T follicular helper cell (primary cell): ENCODE data around the gene FZD7.

Experiments
- DNase-seq: peaks from one replicate; pipeline ENCODE4 v3.0.0-alpha.2; 2020; ENCODE audit warnings: low read depth

FZD7 gene

DNA sequence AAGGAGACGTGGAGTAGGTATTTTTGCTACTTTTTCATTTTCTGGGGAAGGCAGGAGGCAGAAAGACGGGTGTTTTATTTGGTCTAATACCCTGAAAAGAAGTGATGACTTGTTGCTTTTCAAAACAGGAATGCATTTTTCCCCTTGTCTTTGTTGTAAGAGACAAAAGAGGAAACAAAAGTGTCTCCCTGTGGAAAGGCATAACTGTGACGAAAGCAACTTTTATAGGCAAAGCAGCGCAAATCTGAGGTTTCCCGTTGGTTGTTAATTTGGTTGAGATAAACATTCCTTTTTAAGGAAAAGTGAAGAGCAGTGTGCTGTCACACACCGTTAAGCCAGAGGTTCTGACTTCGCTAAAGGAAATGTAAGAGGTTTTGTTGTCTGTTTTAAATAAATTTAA, 3.4 kb downstream of the FZD7 start:
- DNase-seq: no peak

DNA sequence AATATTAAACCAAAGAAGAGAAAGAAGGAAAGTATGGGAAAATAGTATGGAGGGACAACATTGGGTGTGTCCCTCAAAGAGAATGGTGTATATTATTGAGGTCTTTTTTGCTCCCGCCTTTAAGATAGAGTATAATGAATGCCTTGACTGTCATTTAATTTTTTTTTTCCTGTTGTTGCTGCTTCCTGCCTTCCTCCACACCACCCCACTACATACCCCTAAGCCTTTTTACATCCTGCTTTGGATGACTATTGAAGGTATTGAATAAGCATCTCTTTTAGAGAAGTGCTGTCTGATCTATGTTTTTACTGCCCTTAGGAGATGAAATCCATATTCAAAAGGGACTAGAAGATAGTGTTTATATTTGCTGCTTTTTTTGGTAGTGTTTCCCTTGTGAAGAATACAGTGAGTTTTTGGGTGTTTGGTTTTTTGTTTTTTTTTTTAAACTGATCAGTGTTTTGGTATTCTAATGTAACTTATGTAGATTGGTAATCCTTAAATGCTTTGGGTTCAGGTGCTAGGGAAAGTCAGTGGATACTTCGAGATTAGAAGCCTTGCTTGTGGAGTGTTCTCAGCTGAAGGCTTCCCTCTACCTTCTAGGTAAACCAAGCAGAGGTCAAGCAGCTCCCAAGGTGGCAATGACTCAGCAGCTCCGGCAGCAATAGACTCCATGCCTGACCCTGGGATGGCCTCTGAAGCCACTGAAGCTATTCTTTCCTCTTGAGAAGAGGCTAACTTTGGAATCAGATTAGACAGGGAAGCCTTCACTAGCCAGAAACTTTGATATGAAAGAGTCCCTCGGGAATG, 5.0 kb downstream of the FZD7 start:
- no peak for DNase-seq

DNA sequence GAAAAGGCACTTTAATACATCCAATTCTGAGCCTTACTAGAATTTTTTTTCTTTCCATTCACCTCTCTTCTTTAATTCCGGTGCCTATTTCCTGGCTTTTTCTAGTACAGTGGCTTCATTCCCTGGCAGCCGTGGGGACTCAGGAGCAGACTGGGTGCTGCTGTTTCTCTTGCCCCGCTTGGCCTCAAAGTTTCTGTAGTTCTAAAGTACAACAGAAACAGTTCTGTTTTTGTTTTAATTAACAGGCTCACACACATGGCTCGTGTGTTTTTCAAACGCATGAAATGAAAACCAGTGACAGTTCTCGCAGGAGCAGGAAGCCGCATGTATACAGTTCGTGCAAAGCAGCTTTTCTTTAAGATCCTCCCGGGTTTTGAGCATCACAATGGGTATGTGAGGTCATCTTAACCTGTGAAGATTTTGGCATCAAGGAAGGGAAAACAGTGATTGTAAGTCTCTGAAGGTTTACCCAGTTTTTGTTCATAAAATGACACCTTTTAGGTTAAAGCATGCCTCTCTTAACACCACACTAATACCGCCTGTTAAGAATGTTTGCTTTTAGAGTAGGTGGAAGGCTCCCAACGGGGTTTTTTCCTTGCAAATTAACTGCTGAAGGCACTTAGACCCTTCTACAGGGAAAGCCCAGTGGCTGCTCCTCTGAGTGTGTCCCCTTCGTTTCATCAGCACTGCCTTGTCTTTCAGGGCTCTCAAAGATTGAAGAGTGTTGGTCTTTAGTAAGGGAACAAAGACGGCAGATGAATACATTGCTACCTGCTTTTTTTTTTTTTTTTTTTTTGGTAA, 5.8 kb downstream of the FZD7 start:
- no peak for DNase-seq

DNA sequence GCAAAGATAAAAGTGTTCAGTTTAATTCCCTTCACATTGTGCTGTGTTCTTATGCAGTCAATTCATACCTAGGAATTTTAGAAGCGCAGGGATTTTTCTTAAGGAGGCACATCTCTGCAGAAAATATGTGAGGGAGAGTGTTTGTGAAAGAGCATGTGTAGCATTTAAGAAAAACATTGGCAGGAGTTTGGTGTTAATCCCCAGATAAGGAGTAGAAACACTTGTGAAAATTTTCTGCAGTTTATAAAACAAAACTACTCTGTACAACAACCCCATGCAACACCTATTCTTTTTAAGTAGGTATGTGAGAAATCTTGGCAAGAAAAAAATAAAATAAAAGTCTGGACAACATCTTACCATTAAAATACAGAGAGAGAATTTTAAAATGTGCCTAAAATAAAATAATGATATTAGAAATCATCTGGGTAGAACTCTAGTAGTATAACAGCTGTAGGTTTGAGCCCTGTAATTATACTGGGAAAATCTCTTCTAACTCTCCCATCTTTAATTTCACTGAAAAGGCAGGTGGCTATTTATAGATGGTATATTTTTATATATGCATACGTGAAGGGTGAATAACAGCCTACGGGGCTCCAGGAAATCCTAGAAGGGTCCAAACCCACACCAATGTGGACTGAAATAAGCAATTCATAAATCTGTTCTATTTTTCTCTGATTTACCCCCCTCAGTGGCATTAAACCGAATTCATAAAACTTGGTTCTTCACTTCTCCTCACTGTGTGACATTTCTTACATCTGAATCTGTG, 6.6 kb downstream of the FZD7 start:
- DNase-seq: no peak

DNA sequence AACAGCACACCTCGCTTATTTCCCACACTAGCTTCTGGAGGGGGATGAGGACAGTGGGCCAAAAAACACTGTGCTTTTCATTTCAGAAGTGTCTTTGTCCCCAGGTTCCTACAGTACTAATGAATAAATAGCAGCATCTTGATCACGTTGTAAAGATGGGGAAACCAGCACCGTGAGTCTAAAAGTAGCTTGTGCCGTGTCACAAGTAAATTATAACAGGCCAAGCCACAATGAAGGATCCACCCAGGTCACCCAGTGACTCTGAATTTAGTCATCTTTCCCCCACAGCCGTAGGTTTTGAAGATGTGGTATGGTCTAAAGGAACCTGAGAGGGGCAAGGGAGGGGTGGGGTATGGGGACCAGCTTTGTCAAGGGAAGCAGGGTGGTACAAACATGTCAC, 8.8 kb downstream of the FZD7 start:
- DNase-seq: no peak

DNA sequence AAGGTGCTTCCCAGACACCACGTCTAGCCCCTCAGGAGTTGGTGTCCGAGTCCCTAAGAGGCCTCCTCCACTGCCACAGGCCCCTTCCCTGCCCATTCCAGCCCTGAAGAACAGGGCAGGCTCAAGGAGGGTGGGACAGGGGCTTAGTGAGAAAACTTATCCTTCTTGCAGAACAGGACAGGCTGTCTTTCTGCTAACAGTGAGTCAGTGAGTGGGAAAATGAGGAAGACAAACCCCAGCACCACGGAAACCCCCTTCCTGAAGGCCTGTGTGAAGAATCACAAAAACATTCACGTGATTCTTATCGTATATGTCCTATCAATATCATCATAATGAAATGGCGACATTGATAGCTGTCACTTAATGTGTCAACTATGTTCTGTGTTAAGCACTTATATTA, 9.8 kb downstream of the FZD7 start:
- no peak for DNase-seq

DNA sequence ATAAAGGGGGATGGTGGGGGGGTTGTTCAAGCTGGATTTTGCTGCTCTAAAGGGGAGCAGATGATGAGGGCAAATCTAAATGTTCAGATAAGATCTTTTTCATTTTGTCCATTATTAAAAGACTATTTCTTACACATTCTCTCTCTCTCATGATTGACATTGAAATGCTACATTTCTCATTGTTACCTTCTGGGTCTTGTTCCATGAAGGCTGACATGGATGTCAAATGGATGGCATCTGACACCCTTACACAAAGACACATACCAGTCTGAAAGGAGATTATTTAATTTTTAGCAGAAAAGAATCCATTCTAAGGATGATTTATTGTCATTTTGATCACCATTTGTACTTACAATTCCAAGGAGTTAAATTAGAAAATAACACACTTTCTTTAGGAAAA, 11.1 kb downstream of the FZD7 start:
- no peak for DNase-seq

DNA sequence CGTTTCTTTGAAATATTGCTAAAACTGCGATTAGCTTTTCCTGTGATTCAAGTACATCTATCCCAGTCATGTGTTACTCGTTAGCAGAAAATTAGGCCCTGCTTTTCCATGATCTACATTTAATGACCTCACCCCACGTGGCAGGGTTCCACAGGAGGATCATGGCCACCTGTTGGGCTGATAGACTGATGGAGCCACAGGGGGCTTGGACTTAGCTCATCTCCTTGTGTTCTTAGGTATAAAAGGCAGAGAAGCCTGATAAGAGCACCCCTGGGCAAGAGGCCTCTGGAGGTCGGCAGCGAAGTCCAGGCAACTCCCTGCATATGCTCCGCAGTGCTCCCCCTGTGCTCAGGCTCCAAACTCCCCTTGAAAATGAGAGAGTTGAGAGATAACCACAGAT, 12.9 kb downstream of the FZD7 start:
- DNase-seq: no peak

DNA sequence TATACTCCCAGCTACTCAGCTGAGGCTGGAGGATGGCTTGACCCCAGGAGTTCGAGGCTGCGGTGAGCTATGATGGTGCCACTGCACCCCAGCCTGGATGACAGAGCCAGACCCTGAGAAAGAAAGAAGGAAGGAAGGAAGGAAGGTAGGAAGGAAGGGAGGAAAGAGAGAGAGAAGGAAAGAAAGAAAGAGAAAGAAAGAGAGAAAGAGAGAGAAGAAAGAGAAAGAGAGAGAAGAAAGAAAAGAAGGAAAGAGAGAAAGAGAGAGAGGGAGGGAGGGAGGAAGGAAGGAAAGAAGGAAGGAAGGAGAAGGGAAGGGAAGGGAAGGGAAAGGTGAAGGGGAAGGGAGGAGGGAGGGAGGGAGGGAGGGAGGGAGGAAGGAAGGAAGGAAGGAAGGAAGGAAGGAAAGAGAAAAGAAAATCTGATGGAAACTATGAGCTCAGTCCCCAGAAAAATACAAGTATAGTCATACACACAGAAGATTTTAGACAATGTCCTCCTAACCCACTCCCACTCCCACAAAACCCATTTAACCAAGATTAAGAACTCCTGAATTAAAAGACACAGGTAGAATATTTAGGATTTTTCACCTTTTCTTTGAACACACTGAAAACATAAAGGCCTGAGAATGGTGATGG, 15.6 kb downstream of the FZD7 start:
- DNase-seq: no peak

DNA sequence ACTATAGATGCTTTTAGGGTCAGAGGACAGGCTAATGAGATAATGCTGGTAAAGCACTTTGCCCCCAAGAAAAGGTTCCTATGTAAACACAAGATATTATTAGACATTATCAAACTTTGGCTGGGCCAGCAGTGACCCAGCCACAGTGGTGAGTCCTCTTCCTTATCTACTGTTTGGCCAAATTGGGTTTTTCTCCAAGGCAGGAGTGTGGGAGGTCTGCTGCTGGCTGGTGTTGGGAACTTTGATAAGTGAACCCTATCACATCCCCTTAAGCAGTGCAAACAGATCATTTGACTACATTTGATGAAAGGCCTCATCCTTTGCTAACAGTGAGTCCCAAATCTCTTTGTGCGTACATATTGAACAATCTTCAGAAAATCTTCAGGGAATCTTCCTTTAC, 16.2 kb downstream of the FZD7 start:
- DNase-seq: no peak

DNA sequence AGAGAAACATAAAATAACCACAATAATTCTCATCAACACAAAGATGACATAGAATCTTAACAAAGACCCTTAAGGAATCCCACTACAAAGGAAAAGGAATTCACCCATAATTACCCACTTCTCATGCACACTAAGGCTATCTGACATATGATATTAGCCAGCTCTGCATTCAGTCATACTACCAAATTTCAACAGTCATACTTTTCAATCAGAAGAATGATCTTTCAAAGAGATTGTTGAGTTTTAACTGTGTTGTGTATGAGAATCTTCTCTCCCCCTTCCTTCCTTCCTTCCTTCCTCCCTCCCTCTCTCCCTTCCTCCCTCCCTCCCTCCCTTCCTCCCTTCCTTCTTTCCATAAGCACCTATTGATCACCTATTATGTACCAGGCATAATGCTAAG, 17.0 kb downstream of the FZD7 start:
- DNase-seq: no peak

DNA sequence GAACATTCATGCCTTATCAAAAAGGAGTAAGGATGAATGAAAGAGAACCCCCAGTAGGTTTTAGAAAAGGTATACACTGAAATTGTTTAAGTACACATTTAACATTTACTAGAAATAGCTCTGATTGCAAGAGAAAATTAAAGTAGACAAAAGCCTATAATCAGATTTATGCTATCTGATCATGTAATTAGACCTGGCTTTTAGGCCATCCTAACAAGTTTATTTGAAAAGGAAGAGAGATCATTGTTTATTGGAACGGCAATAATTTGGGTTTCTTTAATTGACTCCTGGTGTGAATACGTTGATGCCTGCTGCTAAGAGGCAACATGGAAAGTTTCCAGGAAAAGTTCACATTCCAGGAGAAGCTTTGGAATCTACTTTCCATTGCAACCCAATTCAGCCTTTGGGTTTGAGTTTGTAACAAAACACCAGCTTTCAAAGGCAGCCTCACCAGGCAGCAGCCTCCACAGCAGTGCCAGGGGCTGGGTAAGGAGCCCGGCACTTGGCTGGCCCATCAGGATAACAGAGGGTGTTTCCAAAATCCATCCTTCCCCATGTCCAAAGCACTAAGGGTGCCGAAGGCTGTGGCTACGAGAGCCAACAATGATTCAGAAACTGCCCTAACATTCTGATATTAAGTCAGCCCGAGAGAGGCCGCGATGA, 18.0 kb downstream of the FZD7 start:
- no peak for DNase-seq

DNA sequence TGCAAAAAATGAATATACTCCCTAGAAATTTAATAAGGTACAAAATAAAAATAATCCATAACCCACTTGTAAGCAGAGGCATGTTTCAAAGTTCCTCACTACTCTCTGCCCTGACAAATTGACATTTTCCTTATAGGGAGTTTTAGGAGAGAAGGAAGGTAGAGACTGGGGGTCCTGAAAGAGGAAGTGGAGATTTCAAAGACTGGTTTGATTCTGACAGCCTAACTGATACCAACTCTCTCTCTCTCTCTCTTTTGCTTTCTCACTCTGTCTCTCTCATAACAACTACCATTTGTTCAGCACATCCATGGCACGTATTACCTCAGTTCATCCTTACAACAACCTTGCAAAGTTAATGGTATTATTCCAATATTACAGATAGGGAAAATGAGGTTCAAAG, 18.6 kb downstream of the FZD7 start:
- DNase-seq: no peak

DNA sequence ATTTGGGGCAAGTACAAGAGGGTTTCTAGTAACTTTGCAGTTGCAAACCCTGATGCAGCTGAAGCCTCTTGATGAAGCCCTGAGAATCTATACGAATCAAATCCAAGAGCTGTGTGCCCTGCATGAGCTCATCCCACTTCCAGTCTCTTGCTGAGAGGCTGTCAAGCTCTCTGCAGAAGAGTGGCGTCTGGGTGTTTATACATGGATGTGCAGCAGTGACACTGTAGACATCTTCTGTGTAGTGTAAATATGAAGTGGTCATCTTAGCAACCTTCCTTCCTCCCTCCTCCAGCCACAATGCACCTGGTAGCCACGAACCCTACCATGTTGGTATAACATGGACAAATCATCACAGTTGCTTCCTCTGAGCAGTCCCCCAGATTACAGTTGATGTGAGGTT, 21.0 kb downstream of the FZD7 start:
- no peak for DNase-seq

DNA sequence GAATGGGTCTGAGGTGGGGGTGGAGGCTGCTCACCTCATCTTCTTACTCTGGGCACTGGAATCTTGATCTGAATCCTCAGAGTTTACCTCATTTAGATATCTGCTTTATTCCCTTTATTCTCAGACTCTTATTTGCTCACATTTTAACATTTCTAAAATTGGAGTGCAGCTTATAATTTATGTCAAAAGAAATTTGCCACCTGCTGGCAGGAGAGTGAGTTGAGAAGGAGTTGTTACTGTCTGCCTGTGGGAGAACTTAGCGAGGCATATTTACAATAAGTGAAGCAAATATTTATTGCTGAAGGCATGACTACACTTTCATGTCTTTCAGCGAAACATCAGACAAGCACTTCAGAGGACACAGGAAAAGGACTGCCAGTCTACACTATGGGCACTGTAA, 23.0 kb downstream of the FZD7 start:
- DNase-seq: no peak

DNA sequence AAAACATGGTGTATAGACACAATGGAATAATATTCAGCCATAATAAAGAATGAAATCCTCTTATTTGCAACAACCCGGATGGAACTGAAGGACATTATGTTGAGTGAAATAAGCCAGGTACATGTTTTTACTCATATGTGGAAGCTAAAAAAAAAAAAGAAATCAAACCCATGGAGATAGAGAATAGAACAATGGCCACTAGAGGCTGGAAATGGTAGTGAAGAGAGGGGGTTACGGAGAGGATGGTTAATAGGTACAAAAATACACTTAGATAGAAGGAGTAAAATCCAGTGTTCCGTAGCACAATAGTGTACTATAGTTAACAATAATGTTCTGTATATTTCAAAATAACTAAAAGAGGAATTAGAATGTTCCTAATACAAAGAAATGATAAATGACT, 26.6 kb downstream of the FZD7 start:
- no peak for DNase-seq

DNA sequence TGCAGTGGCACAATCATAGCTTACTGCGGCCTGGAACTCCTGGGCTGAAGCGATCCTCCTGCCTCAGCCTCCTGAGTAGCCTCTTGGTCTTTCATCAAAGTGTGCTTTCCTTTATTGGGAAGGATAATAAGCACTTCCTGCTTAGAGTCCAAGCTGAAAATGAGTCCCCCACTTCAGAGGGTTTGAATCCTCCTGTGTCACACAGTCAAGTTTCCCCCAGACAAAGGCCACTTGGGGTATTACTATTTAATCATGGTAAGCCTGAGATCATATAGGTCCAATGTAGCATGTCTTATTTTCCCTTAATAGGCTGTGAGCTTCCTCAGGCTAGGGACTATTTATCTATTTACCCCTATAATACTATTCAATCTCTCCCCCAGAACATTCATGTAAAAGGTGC, 28.0 kb downstream of the FZD7 start:
- DNase-seq: no peak

DNA sequence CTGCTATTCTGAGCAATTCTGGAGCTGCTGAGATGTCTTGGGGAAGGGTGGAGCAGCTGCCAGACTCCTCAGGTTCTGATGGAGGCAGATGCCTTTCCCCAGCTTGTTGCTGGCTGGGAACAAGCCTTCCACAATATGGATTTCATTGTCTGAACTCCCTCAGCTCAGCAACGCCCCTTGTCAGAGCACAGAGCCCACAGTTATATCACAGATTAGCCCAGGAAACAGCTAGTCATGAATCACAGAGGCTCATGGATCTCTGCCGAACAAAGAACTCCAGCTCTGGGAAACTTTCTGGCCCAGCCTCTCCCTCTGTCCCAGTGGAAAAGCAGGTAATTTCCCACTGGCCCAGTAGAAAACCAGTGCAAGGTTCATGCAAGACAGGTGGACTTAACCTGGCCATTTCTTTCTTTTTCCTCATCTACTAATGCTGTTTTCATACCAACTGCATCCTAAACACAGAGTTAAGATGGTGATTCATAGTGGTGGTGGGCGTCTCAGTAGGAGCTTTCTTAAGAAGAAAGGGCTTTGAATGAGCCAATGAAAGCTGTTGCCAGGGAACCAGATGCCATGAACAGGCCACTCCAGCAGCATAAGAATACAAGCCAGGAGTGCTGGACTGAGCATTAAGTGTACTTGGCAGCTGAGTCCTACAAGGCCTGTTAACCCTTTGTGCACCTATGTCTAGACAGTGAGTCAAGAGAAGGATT, 30.7 kb downstream of the FZD7 start:
- no peak for DNase-seq

DNA sequence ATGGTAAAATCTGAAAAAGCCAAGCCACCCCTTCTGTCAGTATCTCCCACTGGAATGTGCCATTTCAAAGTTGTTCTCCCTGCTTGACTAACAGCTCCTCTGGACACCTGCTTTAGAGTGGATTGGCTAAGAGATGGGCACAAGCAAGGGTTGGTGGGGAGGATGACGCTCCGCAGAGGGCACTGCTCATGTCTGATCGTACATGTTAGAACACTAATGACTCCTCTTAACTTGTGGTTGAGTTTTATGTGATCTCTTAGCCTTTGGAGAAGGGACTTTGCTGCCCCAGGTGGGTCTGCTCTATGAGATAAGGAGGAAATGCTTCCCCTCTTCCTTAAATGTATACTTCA, 31.2 kb downstream of the FZD7 start:
- no peak for DNase-seq

DNA sequence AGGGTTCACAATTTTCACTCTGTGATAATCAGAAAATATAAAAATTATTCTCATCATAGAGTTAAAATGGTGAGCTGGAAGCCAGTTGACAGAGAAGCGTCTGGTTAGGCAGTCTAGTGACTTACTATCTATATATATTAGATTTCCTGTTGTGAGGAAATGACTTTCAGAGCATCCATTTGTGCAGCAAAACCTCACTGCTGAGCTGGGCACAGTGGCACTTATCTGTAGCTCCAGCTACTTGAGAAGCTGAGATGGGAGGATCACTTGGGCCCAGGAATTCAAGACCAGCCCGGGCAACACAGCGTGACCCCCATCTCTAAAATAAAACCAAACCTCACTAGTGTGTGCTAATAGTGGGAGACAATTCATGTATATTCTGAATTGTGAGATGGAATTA, 32.2 kb downstream of the FZD7 start:
- DNase-seq: no peak

DNA sequence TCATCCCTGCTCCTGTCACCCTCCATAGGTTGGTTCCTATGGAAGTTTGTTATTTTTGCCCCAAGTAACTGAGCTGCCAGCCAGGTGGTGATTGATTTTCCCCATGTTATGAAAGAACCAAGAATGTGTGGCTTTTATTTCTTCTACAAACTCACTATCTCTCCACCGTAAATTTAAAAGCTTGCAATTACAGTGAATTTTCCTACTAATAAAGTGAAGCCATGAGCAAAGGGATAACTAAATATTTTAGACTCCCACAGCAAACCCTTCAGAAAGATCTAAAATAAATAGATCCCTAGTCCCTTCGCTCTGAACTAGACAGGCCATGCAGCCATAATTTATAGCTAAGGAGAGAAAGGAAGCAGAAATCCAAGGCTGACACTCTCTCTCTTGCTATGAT, 33.2 kb downstream of the FZD7 start:
- DNase-seq: no peak
